ENCODE results near the gene CYTH4.
"Not testable (repeated sequence)": the region's sequence is repeated elsewhere in the genome, so short reads cannot be mapped to it uniquely, and the experiment has no call there.

Gene CYTH4

GRCh38 chr22:37282385-37282677 is at the start of gene CYTH4:
Gene CYTH4 (plus strand): TSS chr22:37282508. CDS start chr22:37282570, 62 bp downstream.
- peak; percentile 45 to 75 (median 55) for DNase-seq (ENCODE audit: low read depth in 3 of 3)

GRCh38 chr22:37233371-37233750 is 48.9 kb upstream of the CYTH4 start:
- not testable (repeated sequence) for DNase-seq (ENCODE audit: low read depth in 3 of 3)

- no peak for DNase-seq (ENCODE audit: low read depth in 3 of 3)
Observed at GRCh38 chr22:37233751-37234631, 48.3 kb upstream of the CYTH4 start.

GRCh38 chr22:37234736-37235711 is 47.3 kb upstream of the CYTH4 start:
- no peak for DNase-seq (ENCODE audit: low read depth in 3 of 3)

- no peak for DNase-seq (ENCODE audit: low read depth in 3 of 3)
Observed at GRCh38 chr22:37235897-37236607, 46.3 kb upstream of the CYTH4 start.

- no peak for DNase-seq (ENCODE audit: low read depth in 3 of 3)
Observed at GRCh38 chr22:37237371-37238268, 44.7 kb upstream of the CYTH4 start.

GRCh38 chr22:37239336-37240239 is 42.7 kb upstream of the CYTH4 start:
- no peak for DNase-seq (ENCODE audit: low read depth in 3 of 3)

GRCh38 chr22:37240240-37240940 is 41.9 kb upstream of the CYTH4 start:
- DNase-seq (ENCODE audit: low read depth in 3 of 3) = peak in 1 of 3 experiments; percentile 5

- no peak for DNase-seq (ENCODE audit: low read depth in 3 of 3)
Observed at GRCh38 chr22:37240941-37241320, 41.4 kb upstream of the CYTH4 start.

- peak in 1 of 3 experiments; percentile 54 for DNase-seq (ENCODE audit: low read depth in 3 of 3)
Observed at GRCh38 chr22:37241351-37242142, 40.8 kb upstream of the CYTH4 start.

GRCh38 chr22:37242395-37242918 is 39.9 kb upstream of the CYTH4 start:
- peak; percentile 80 to 93 (median 84) for DNase-seq (ENCODE audit: low read depth in 3 of 3)

GRCh38 chr22:37243402-37244113 is 38.8 kb upstream of the CYTH4 start:
- DNase-seq (ENCODE audit: low read depth in 3 of 3) = no peak

- DNase-seq (ENCODE audit: low read depth in 3 of 3) = peak; percentile 72 to 95 (median 83)
Observed at GRCh38 chr22:37244114-37244921, 38.0 kb upstream of the CYTH4 start, which contains the start of gene RAC2. Gene RAC2 (minus strand): TSS chr22:37244269. CDS start chr22:37244148, 121 bp downstream.

- DNase-seq (ENCODE audit: low read depth in 3 of 3) = no peak
Observed at GRCh38 chr22:37244922-37245722, 37.2 kb upstream of the CYTH4 start.

GRCh38 chr22:37245740-37246139 is 36.6 kb upstream of the CYTH4 start:
- no peak for DNase-seq (ENCODE audit: low read depth in 3 of 3)

- no peak for DNase-seq (ENCODE audit: low read depth in 3 of 3)
Observed at GRCh38 chr22:37248251-37248650, 34.1 kb upstream of the CYTH4 start.

Measured in stimulated activated CD4-positive, alpha-beta T cell treated with anti-CD3 and anti-CD28 coated beads, TNF-alpha, amount 100 ng/mL, for 24 hours (primary cell).